Fibroblast of pulmonary artery (primary cell): ENCODE data around the gene DIPK1C.

Source experiments
- DNase-seq: peaks from one replicate; pipeline ENCODE4 v3.0.0-alpha.2; 2010; ENCODE audit warnings: low read depth
- H3K4me3 ChIP-seq: replicated peaks from 2 replicates; pipeline ENCODE4 v1.5.1; 2011; ENCODE audit warnings: low read depth, mild to moderate bottlenecking, control low read depth, low read length, moderate library complexity
- CTCF ChIP-seq: IDR thresholded peaks from 2 replicates; pipeline ENCODE4 v1.5.1; 2011; ENCODE audit warnings: mild to moderate bottlenecking, control low read depth, low read length, inconsistent platforms; ENCODE audit errors: missing control alignments

DIPK1C gene

GRCh38 chr18:74459889-74460288 lies 2.8 kb upstream of the DIPK1C start:
- TF ChIP-seq CTCF, result peak; percentile 25
- no peak for DNase-seq
- H3K4me3 ChIP-seq, result no peak overlapping the region

GRCh38 chr18:74457725-74458421 lies 765 bp upstream of the DIPK1C start:
- no peak overlapping the region for H3K4me3 ChIP-seq
- no peak for DNase-seq
- no peak for TF ChIP-seq CTCF

GRCh38 chr18:74456349-74457042 lies 612 bp downstream of the DIPK1C start:
- TF ChIP-seq CTCF, result no peak
- H3K4me3 ChIP-seq, result no peak overlapping the region
- DNase-seq, result no peak

- DNase-seq, result no peak
- no peak overlapping the region for H3K4me3 ChIP-seq
- TF ChIP-seq CTCF, result no peak
Observed at GRCh38 chr18:74456017-74456348, 1.1 kb downstream of the DIPK1C start.

- no peak for DNase-seq
- no peak for TF ChIP-seq CTCF
- no peak overlapping the region for H3K4me3 ChIP-seq
Observed at GRCh38 chr18:74455386-74455785, 1.7 kb downstream of the DIPK1C start.

GRCh38 chr18:74454279-74454751 lies 2.8 kb downstream of the DIPK1C start:
- no peak for DNase-seq

More at GRCh38 chr18:74454279-74454751, 2.8 kb downstream of the DIPK1C start:
- TF ChIP-seq CTCF, result no peak
- no peak overlapping the region for H3K4me3 ChIP-seq
